Activated T-helper 1 cell treated with anti-CD3 and anti-CD28 coated beads, Interleukin-12 subunit alpha, Interleukin-12 subunit beta, Interleukin-2, Interleukin-4 antibody, amounts not matched to agents 30 ng/mL and 10 ng/mL and 1 ng/mL, durations not matched to agents 14 hours and 24 hours and 36 hours (primary cell): ENCODE results near the gene NUDT16L1. TPM values are rescaled to one million over a fixed set of nuclear protein-coding genes. Genes with fewer than 3 reads are reported as not detected.

Source experiments
- DNase-seq: peaks from one replicate; pipeline ENCODE4 v3.0.0; 2021; ENCODE audit warnings: low spot score
- H3K27ac Mint-ChIP-seq: one replicate; pipeline ENCODE4 v1.8.0; 2021; ENCODE audit warnings: mild to moderate bottlenecking, mixed read lengths
- H3K27me3 Mint-ChIP-seq: one replicate; pipeline ENCODE4 v1.8.0; 2022; ENCODE audit warnings: mild to moderate bottlenecking, moderate library complexity, mixed read lengths; ENCODE audit not compliant: insufficient read depth
- H3K36me3 Mint-ChIP-seq: one replicate; pipeline ENCODE4 v1.8.0; 2021; ENCODE audit warnings: low read depth, mixed read lengths
- H3K4me1 Mint-ChIP-seq: one replicate; pipeline ENCODE4 v1.8.0; 2021; ENCODE audit warnings: low read depth, mixed read lengths
- H3K4me3 Mint-ChIP-seq: one replicate; pipeline ENCODE4 v1.8.0; 2021; ENCODE audit warnings: mild to moderate bottlenecking, moderate library complexity, mixed read lengths
- H3K9me3 Mint-ChIP-seq: one replicate; pipeline ENCODE4 v1.8.0; 2021; ENCODE audit warnings: mixed read lengths
- intact Hi-C: fragments of 100-400 bp; cut with micrococcal nuclease; formaldehyde crosslinking; loops from one replicate; pipeline ENCODE4 v1.15.1; 2024
- total RNA-seq: library from RNA; stranded (reverse); gene quantifications from 2 replicates; pipeline ENCODE4 v1.2.3, GENCODE V29; 2022

Gene NUDT16L1
- total RNA-seq, 1 donor from 2014 or later = 39.9 TPM

DNA sequence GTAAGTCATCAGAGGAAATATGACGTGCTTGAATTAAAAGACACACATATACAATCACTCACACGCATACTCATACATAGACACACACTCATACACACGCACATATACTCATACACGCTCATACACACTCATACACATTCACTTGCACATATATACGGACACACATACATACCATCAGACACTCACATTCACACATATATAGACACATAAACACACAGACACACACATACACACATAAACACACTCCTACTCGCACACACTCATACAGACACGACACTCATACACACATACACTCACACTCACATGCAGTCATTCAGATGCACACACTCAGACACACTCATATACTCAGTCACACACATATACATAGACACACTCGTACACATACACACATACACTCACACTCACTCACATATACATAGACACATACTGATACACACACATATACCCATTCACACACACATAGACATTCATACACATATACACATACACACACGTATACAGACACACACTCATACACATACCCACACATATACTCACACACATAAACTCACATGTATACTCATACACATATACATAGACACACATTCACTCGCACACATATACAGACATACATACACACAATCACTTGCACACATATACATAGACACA is 24.9 kb upstream of the NUDT16L1 start:
- intact Hi-C loops = no loop called here
- Mint-ChIP-seq H3K27ac (no peak overlapping the region), H3K9me3 (no peaks in the 10 kb centered on the region), H3K27me3 (no peaks in the 10 kb centered on the region), H3K4me1 (peaks cover 16% of the 10 kb centered on the region), H3K4me3 (no peak overlapping the region), H3K36me3 (peaks cover 18% of the 10 kb centered on the region)
- DNase-seq = no peak

DNA sequence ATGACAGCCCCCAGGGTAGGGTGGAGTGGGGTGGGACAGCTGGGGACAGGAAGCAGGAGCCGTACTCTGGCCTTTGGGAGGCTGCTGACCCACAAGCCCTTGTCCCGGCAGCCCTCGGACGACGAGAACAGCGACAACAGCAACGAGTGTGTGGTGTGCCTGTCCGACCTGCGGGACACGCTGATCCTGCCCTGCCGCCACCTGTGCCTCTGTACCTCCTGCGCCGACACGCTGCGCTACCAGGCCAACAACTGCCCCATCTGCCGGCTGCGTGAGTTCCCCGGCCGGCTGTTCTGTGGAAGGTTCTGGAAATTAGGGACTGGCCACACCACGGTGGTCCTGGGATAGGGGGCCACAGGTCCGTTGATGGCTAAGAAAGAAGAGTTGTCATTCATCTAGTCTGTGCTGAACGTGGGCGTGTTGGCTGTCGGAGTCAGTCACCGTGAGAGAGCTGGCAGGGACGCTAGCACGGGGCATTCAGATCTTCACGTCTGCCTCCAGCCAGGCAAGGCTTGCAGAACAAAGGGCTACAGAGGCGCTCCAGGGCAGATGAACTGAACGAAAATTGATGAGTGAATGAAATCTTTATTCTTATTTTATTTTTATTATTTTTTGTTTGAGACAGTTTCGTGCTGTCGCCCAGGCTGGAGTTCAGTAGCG is 19.8 kb upstream of the NUDT16L1 start:
- no peak for DNase-seq
- no peaks in the 10 kb centered on the region for H3K27me3 Mint-ChIP-seq
- no peak overlapping the region for H3K4me3 Mint-ChIP-seq
- peaks cover 15% of the 10 kb centered on the region for H3K36me3 Mint-ChIP-seq
- H3K27ac Mint-ChIP-seq = no peak overlapping the region
- no peaks in the 10 kb centered on the region for H3K9me3 Mint-ChIP-seq
- peaks cover 29% of the 10 kb centered on the region for H3K4me1 Mint-ChIP-seq
- intact Hi-C loops = no loop called here

DNA sequence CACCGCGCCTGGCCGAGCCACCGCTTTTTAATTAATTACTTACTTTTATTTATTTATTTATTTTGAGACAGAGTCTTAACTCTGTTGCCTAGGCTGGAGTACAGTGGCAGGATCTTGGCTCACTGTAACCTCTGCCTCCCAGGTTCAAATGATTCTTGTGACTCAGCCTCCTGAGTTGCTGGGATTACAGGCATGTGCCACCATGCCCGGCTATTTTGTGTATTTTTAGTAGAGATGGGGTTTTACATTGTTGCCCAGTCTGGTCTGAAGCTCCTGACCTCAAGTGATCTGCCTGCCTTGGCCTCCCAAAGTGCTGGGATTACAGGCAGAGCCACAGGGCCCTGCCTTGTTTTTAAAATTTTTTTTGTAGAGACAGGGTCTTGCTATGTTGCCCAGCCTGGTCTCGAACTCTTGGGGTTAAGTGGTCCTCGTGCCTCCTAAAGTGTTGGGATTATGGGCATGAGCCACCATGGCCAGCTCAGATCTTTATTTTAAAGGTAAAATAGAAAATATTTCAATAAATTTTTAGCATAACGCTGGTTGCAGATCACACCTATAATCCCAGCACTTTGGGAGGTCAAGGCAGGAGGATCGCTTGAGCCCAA is 18.3 kb upstream of the NUDT16L1 start:
- intact Hi-C loops = loop anchor here (5.0 kb wide), 1 partner anchor 57 kb away; the partner anchor contains the start of genes ANKS3 and DNAAF8
- DNase-seq = no peak
- H3K27me3 Mint-ChIP-seq = no peaks in the 10 kb centered on the region
- H3K9me3 Mint-ChIP-seq = no peaks in the 10 kb centered on the region
- peak overlapping the region; percentile 37 for H3K4me3 Mint-ChIP-seq
- H3K36me3 Mint-ChIP-seq = peaks cover 11% of the 10 kb centered on the region
- peak overlapping the region; percentile 93 for H3K27ac Mint-ChIP-seq
- peaks cover 30% of the 10 kb centered on the region for H3K4me1 Mint-ChIP-seq

- peaks cover 11% of the 10 kb centered on the region for H3K36me3 Mint-ChIP-seq
- DNase-seq = peak; percentile 74
- intact Hi-C loops = loop anchor here (1.0 to 5.0 kb wide), 4 partner anchors 11 to 56 kb away; partner anchors contain the start of genes ANKS3 and DNAAF8
- no peaks in the 10 kb centered on the region for H3K9me3 Mint-ChIP-seq
- peak overlapping the region; percentile 73 for H3K4me3 Mint-ChIP-seq
- peaks cover 30% of the 10 kb centered on the region for H3K4me1 Mint-ChIP-seq
- H3K27ac Mint-ChIP-seq = peak overlapping the region; percentile 93
- no peaks in the 10 kb centered on the region for H3K27me3 Mint-ChIP-seq
Measured at GRCh38 chr16:4675864-4676786, 17.2 kb upstream of the NUDT16L1 start.

- peak overlapping the region; percentile 73 for H3K4me3 Mint-ChIP-seq
- intact Hi-C loops = loop anchor here (1.0 to 5.0 kb wide), 4 partner anchors 12 to 55 kb away; partner anchors contain the start of genes ANKS3 and DNAAF8
- peak overlapping the region; percentile 93 for H3K27ac Mint-ChIP-seq
- DNase-seq = no peak
- H3K9me3 Mint-ChIP-seq = no peaks in the 10 kb centered on the region
- H3K4me1 Mint-ChIP-seq = peaks cover 30% of the 10 kb centered on the region
- peaks cover 14% of the 10 kb centered on the region for H3K36me3 Mint-ChIP-seq
- no peaks in the 10 kb centered on the region for H3K27me3 Mint-ChIP-seq
Measured at GRCh38 chr16:4676831-4677230, 16.5 kb upstream of the NUDT16L1 start.

DNA sequence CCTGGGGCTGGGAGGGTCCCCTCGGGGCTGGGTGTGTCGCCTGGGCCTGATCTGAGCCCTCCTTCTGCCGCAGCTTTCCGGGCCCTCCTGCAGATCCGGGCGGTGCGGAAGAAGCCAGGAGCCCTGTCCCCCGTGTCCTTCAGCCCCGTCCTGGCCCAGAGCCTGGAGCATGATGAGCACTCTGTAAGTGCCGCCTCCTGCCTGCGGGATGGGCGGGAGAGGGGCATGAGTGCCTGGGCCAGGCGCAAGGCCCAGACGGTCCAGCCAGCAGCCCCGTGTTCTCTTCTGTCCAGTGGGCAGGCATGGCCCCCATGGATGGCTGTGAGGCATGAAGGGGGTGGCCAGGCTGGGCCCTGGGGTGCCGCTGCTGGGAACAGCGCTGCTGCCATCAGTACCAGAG is 16.0 kb upstream of the NUDT16L1 start:
- DNase-seq = no peak
- Mint-ChIP-seq H3K27ac (no peak overlapping the region), H3K27me3 (no peaks in the 10 kb centered on the region), H3K4me3 (no peak overlapping the region), H3K9me3 (no peaks in the 10 kb centered on the region), H3K36me3 (peaks cover 12% of the 10 kb centered on the region), H3K4me1 (peaks cover 30% of the 10 kb centered on the region)
- intact Hi-C loops = loop anchor here (2.0 to 5.0 kb wide), 2 partner anchors 17 to 55 kb away; partner anchors contain the start of genes ANKS3 and DNAAF8

DNA sequence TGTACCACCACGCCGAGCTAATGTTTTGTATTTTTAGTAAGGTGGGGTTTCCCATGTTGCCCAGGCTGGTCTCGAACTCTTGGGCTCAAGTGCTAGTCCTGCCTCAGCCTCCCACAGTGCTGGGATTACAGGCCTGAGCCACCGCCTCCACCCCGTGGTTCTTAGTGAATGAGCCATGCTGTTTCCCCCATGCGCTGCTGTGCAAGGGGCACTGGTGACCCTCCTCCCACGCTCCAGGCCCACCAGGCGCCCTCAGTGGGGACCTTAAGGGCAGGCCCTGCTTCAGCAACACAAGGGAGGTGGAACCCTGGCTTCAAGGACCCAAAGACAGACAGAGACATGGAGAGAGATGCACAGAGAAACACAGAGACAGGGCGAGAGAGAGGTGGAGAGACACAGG is 15.4 kb upstream of the NUDT16L1 start:
- Mint-ChIP-seq H3K9me3 (no peaks in the 10 kb centered on the region), H3K4me3 (no peak overlapping the region), H3K36me3 (peaks cover 12% of the 10 kb centered on the region), H3K4me1 (peaks cover 30% of the 10 kb centered on the region), H3K27me3 (no peaks in the 10 kb centered on the region), H3K27ac (peak overlapping the region; percentile 87)
- intact Hi-C loops = loop anchor here (2.0 to 5.0 kb wide), 2 partner anchors 17 to 54 kb away; partner anchors contain the start of genes ANKS3 and DNAAF8
- no peak for DNase-seq

GRCh38 chr16:4678596-4678995 is 14.8 kb upstream of the NUDT16L1 start:
- H3K9me3 Mint-ChIP-seq = no peaks in the 10 kb centered on the region
- H3K27ac Mint-ChIP-seq = peak overlapping the region; percentile 87
- peaks cover 10% of the 10 kb centered on the region for H3K36me3 Mint-ChIP-seq
- no peak overlapping the region for H3K4me3 Mint-ChIP-seq
- no peaks in the 10 kb centered on the region for H3K27me3 Mint-ChIP-seq
- H3K4me1 Mint-ChIP-seq = peaks cover 30% of the 10 kb centered on the region
- DNase-seq = no peak
- intact Hi-C loops = loop anchor here (5.0 kb wide), 1 partner anchor 54 kb away; the partner anchor contains the start of genes ANKS3 and DNAAF8

DNA sequence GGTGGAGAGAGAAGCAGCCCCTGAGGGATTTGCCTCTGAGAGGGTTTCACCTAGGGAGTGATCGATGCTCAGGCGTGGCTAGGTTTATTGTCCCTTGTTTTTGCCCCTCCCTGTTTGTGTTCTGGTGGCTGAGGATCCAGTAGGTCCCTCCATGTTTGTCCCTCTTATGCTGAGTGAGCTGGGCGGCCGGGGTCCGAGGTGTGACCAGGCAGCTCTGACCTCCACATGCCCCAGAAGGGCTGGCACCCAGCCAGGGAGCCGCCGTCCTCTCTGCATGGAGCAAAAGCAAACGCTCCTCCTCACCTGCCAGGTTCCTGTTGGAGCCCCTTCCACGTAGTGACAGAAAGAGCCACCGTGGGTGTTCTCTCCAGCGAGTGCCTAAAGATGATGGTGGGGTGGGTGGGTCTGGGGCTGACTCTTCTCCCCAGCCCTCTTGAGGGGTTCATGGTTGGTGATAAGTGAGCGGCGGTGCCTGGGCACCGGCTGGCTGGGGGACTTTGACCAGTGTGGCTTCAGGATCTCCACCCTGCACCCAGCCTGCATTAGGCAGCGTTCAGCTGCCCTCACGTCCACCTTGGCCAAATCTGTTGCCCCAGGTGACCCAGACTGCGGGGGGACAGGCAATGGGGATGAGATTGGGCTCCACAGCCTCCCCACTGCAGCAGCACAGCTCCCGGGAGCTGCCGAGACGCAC is 14.1 kb upstream of the NUDT16L1 start:
- Mint-ChIP-seq H3K4me3 (no peak overlapping the region), H3K27ac (peak overlapping the region; percentile 26), H3K4me1 (peaks cover 30% of the 10 kb centered on the region), H3K9me3 (no peaks in the 10 kb centered on the region), H3K27me3 (no peaks in the 10 kb centered on the region), H3K36me3 (peaks cover 8% of the 10 kb centered on the region)
- no peak for DNase-seq
- intact Hi-C loops = loop anchor here (5.0 kb wide), 1 partner anchor 53 kb away; the partner anchor contains the start of genes ANKS3 and DNAAF8

DNA sequence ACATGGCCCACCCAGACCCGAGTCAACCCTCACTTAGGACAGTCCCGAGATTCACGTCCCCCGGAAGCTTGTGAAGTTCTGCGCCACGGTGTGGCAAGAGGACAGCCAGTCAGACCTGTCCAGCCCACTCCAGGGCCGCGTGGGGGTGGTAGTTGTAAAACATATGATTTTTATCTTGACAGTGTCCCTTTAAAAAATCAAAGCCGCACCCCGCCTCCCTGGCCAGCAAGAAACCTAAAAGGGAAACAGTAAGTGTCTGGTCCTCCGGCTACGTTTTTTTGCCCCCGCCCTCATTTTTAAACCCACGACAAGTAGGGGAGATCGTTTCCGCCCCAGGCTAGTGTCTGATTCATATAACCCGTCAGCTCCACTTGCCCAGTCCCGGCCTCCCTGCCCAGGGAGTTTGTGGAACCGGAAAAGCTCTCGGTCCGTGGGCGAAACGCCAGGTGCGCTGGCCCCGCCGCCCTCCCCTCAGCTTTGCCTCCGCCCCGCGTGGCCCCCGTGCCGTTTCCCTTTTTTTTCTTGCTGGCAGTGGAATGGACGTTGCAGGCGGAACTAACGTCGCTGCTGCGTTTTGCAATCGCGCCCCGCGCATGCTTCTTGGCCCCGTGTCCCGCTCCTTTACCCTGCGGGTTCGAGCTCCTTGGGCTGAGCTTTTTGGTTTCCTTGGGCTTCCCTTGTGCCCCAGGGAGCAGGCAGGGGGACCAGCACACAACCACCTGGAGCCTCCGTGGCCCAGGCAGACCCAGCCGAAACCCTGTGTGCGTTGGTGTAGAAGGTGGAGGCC is 13.3 kb upstream of the NUDT16L1 start:
- Mint-ChIP-seq H3K4me1 (peaks cover 30% of the 10 kb centered on the region), H3K36me3 (peaks cover 12% of the 10 kb centered on the region), H3K9me3 (no peaks in the 10 kb centered on the region), H3K4me3 (no peak overlapping the region), H3K27ac (no peak overlapping the region), H3K27me3 (no peaks in the 10 kb centered on the region)
- no peak for DNase-seq
- intact Hi-C loops = loop anchor here (5.0 kb wide), 1 partner anchor 52 kb away; the partner anchor contains the start of genes ANKS3 and DNAAF8
